Globus pallidus (tissue), 1 donor: ENCODE results near the gene COPZ1.

Experiments
- DNase-seq: peaks from one replicate; pipeline ENCODE4 v3.0.0-alpha.2; 2015; ENCODE audit warnings: low spot score

COPZ1 gene

DNA sequence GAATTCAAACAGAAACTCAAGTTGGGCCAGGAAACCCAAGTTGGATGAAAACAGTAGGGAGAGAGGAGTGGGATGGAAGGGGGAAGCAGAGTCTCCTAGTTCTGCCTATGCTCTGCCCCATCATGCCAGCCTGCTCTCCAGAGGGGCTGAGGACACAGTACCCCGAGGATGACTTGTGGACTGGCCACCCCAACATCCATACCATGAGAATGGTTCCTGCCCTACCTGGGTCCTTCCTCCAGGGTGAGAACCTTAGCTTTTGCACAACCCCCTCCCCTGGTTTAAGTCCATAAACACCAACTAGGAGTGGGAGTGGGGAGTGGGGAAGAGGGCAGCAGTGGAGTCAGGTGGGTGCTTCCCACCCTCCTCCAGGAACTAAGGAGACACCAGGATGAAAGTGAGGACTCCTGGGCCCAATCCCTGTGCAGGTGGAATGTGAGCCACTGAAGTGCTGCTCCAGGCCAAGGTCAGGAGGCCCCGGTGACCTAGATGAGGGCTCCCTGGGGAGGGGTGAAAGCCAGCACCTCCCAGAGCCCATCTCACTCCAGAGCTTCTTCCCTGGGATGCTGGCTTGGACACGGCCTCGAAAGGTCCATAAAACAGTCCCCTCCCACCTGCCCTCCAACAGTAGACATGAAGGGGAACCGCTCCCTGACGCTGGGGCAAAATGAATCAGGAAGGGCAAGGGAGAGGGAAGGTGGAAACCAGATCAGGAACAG lies 53.0 kb downstream of the COPZ1 start:
- DNase-seq = no peak

DNA sequence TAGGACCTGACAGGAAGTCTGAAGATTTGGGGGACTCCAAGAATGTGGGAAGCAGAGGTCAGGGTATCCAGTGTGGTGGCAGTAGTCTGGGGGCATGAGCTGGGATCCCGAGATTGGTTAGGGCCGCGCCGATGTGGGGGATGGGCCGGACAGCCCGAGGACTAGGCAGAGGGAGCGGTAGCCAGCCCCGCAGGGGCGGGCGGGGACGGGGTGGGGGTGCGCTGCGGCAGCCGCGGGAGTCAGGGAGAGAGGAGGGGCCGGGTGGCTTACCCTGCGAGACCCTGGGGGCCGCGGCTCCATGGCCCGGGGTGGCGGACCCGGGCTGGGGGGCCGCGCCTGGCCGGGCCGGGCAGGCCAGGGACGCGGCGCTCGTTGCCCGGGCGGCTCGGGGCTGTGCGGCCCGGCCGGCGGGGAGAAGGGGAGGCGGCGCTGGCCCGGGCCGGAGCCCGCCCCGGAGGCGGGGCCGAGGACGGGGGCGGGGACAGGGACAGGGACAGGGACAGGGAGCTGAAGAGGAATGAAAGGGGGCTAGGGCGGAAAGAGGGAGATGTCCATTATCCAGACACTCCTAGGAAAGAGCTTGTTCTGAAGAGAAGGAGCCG lies 54.0 kb downstream of the COPZ1 start:
- DNase-seq = no peak

DNA sequence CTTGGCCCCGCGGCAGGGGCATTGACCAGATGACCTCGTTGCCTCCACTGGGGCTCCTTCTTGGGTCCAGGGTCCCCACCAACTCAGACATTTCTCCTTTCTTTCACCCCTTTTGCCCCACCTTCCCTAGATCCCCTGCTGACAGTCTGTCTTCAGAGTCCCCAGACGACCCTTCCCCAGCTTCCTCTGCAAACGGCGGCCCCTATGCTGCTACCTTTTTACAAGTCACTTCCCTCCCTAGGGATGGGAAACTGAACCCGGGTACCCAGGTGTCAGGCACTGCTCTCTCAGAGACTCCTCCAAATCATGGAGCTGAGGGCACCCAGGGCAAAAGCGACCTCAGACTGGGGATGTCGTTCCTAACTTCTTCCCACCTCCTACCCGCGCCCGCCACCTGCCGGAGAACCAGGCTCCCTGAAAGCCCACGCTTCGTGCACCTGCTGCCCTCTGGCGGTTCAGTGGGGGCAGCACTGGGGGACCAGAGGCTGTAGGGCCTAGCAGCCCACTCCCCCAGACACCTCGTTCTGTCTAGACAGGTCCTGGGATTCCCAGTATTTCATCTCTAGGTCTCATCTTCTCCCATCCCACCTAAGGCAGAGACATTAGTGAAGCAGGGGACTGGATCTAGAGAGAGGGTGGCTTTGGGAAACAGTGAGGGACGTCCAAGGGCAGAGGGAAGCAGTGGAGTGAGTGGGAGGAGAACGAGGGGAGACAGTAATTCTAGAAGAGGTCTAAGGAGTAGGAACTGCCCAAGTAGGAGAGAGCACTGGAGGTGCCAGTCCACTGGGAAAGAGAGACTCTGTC lies 54.7 kb downstream of the COPZ1 start:
- peak; percentile 85 for DNase-seq

DNA sequence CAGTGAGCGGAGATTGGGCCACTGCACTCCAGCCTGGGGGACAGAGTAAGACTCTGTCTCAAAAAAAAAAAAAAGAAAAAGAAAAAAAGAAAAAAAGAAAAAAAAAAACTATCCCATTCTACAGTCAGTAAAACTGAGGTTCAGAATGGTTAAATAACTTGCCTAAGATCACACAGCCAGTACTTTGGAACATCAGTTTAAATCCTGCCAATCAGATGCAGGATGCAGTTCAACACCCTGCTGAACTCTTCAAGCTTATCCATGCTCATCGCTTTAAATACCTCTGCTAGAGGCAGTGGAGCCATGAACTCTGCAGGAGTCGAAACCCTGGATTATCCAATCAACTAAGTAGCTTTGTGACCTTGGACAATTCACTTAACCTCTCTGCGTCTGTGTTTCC lies 56.2 kb downstream of the COPZ1 start:
- DNase-seq = no peak

DNA sequence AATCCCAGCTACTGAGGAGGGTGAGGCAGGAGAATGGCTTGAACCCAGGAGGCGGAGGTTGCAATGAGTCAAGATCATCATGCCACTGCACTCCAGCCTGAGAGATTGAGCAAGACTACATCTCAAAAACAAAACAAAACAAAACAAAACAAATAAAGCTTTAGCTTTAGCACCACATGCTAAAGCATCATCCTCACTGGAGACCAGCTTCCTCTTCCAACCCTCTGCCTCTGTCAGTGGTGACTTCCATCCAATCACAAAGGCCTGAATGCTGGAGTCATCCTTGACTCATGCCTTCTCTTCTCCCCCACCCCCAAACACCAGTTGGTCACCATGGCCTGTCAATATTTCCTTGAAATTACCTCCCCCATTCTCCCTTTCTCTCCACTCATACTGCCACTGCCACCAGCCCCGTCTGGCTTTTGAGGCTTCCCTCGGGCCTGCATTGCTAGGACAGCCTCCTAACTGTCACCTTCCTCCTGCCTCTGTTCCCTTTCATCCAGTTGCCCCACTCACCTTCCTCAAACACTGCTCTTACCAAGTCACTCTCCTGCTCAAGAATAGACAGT lies 58.2 kb downstream of the COPZ1 start:
- no peak for DNase-seq

DNA sequence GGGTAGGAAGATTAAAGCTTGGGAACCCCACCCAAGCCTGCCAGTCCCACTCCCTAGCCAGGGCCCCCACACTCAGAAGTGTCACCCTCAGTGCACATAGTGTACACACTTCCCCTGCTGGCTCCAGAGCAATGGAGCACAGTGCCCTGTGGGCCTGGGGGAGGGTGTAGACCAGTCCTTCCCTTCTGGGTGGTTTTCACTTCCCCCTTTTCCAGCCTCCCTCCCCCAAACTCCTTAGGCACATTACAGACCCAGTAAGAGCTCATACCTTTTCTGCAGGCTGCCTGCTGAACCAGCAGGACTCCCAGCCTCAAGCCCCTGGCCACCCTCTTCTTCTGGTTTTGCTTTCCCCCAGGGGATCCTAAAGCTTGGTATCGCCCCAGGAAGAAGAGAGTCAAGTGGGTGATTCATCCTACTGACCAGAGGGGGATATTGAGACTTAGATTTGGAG lies 59.7 kb downstream of the COPZ1 start, which contains the start of gene ZNF385A:
ZNF385A (minus strand) TSS at position 143 of the 451 bp plus-strand sequence. CDS start 219 bp downstream, outside the sequence.
- DNase-seq = peak; percentile 63

DNA sequence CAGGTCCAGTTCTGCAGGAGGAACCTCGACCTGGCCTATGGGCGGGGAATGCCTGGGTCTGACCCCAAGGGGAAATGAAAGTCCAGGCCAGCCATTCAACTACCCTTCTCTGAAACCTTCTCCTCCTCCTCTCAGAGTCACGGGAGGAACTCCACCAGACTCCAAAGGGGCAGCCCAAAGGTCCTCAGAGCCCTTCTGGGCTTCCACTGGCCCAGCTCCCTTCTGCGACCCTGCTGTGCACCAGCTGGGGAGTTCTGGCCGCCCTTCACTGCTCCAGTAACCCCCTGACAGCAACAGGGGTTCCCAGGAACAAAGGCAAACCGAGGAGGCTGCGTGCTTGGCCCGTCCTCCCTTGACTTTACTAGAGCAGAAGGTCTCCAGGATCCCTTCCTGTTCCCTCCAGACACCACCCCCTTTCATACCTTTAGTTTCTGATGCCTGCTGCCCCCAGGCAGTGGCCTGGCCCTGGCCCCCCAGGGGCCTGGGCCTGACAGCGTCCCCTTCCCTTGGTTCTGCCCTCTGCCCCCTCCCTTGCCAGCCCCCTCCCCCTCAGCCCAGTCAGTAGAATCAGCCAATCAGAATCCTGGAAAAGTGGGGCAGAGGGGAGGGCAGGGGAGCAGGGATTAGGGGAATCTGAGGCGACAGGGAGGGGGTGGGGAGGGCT lies 60.5 kb downstream of the COPZ1 start:
- DNase-seq = no peak

DNA sequence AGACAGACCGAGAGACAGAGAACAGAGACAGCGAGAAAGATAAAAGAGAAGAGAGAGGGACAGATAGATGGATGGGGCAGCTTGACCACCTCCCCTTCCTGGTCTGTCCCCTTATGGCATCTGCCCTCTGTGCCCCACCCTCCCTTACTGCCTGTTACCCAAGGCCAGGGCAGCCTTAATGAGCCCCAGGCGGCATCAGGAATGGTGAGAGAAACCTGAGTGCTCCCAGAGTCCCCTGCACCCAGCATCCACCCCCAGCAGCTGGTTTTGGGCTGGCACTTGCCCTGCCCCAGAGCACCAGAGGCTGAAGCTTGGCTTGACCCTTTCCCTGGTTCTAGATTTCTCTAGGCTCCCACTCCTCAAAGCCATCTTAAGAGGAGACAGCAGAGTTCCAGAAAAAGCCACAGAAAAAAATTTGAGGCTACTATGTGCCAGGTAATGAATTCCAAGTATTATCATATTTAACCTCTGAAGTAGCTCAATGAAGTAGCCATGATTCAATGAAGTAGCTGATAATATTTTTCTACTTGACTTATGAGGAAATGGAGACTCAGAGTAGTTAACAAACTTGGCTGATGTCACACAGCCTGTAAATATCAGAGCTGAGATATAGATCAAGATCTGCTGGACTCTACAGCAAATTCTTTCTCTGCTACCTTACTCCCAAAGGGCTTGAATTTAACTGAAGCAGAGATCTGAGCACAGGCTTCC lies 61.6 kb downstream of the COPZ1 start:
- DNase-seq = no peak

DNA sequence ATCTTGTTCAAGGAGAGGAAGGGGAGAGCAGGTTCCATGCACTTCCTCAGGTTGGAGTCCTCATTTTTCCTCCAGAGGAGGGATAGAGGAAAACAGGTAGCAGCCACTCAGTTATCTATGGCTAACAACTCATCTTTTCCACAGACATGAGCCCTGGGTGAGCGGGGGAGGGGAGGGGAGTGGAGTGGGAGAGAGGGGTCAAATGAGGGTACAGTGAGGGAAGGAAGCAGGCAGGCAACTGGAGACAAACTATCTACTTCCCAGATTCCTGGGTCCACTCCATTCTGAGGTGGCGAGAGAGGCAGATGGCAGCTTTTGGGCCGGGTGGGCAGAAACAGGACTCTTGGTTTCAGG lies 62.2 kb downstream of the COPZ1 start:
- DNase-seq = no peak

DNA sequence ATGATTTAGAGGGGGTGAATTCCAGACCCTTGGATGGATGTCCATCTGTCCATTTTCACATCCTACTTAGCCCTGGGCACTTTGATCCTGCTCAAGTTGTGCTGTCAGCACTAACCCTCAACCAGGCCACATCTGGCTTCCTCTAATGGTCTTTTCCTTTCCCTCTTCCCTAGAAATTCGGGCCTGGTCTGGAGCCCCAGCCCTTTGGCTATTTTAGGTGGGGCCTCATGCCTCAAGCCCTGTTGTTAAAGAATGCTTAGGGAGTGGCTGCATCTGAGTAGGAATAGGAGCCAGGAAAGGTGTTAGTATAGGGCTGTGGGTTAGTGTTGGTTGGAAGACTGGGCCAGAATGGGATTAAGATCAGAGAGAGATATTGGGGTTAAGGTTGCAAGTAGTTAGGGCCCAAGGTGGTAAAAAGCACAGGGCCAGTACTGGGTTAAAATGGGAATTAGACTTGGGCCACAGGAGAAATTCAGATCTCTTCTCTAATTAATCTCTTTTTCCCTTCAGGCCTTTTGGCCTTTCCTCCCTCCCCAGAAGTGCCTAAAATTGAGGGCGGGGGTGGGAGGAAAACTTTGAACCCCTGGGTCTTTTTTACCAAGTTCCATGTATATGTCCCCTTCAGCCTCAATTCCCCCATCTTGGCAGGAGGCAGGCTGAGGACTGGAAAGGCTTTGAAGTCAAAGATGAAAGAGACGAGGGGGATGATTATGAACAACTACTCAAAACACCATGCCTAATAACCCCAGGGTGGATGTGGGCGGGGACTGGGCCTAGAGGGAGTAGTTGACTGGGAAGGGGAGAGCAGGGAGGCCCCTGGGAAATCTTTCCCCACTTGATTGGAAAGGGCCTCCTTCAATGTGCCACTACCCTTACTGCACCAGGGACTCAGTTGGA lies 63.6 kb downstream of the COPZ1 start:
- DNase-seq = no peak

DNA sequence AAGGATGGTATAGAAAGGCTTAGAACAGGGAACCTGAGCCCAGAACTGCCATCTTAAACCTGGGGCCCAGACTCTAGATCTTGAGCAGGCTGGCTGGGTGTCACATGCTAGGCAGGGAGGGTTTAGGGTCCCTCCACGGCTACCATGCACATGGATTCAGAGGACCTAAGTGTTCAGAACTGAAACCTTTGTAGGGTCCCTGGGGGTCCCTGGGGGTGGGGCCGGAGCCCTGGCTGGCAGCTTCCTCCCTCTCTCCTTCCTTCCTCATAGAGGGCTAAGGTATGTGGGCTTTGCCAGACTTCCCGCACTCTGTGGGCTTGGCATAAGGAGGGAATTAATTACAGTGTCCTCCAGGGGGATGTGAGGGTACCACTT lies 64.2 kb downstream of the COPZ1 start:
- no peak for DNase-seq

DNA sequence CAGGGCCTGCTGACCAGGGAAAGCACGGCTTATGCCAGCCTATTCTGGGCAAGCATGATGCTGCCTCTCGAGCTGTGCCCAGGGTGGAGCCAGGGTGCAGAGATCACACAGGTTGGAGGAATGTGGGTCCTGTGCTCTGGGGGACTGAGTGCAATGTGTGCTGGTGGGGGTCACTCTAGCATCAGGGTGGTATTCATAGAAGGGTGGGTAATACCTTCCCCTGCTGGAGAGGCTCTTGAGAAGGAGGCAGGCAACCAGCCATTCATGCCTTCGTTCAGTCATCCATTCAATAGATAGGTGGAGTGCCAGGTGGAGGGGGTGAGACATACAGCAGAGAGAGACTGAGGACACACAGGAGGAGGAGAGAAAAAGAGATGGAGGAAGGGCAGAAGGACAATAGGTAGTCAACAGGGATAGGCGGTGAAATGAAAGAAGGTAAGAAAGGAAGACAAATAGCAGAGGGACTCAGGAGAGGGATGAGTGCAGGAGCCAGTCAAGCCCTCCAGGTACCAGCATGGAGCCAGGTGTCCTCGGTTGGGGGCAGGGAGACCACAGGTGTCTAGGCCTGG lies 64.8 kb downstream of the COPZ1 start:
- DNase-seq = no peak

DNA sequence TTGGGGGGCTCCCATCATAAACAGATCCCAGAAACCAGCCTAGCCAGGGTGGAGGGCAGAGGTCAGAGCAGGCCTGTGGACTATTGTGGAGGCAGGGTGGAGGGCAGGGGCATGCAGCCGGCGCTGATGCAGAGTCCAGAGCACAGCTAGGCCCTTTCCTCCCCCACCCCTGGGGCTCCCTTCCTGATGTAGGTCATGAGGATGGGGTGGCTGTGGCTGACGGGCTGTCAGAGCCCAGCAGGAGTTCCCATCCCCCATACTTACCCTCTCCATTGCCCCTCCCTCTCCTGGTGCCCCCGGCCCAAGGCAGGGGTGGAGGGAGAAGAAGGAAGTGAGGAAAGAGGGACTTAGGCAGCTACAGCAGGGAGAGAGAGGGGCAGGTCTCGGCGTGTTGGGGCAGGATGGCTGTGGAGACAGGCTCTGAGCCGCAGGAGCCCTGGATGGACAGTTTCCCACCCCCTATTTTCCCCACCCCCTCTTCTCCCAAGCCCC lies 65.3 kb downstream of the COPZ1 start:
- DNase-seq = no peak

DNA sequence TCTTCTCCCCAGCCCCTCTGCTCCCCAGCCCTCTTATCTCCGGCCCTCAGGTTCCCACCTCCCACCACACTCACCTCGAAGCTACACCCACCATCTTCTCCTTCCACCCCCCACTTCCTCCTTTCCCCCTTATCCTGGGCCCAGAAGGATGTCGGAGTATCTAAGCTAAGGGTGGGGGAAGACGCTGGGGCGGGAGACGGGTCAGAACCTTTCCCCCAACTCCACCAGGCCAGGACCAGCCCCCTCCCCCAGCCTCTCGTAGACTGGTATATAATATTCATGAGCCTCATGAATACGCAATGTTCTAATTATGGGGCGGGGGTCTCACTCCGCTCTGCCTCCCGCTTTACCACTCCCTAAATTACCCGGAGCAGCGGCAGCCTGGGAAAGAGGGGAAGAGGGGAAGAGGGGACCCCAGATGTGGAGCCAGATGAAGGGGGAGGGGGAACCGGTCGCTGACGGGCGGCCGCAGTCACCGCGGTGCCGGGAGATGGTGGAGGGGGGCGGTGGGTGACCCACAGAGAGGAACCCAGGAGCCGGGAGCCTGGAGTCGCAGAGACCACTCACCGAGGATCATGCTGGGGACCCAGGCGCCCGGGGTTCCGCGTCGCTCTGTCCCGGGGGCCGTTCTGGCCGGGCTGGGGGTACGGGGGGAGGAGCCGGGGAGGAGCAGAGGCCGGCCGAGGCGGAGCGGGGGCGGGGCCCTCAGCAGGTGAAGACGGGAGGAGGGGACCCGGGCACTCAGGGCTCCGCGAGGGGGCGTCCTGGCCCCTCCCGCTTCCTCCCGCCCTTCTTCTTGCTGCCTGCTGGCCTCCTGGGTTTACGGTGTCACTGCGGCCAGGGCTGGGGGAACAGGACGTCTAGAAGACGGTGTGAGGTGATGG lies 66.0 kb downstream of the COPZ1 start:
- no peak for DNase-seq

DNA sequence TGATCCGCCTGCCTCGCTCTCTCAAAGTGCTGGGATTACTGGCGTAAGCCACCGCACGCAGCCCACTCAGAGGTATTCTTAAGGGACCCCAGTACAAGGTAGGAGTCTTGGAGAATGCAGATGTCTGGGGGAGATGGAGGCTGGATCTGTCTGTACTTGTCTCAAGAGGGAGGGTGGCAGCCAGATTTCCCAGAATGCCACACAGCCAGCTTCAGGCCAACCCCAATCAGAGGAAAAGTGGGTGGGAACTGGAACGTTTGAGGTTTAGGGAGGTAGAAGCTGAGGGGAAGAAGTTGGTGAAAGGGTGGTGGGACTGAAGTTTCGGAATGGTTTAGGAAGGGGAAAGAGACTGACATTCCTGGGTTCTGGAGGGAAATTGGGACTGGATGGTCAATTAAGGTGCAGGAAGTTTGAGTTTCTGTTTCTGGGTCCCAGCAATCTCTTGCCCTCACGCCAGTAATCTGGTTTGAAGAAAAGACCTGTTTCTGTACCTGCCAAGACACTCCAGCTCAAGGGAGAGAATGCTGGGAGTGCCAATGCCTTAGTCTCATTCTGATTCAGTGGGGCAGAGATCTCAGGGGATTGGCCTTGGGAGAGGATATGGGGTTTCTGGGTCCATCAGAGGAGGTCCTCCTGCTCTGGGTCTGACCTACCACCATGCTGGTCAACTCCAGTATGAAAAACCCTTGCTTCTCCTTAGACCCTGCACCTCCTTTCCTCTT lies 67.7 kb downstream of the COPZ1 start:
- no peak for DNase-seq

DNA sequence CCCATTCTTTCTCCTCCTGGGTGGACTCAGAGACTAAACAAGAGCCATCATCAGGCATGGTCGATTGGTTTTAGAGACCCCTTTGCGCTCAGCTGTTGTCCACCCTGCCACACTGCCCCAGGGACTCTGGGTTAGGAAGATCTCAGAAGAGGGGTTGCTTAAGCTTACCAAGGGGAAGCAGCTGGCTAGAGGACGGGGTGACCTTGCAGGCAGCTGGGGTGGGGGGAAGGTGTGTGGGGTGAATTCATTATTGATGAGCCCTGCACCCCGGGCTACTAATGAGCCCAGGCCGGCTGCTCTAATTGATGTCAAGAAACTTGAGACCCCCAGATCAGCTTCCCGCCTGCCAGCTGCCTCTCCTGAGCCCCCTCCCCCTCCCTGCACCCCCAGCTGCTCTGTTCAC lies 68.3 kb downstream of the COPZ1 start:
- DNase-seq = no peak

DNA sequence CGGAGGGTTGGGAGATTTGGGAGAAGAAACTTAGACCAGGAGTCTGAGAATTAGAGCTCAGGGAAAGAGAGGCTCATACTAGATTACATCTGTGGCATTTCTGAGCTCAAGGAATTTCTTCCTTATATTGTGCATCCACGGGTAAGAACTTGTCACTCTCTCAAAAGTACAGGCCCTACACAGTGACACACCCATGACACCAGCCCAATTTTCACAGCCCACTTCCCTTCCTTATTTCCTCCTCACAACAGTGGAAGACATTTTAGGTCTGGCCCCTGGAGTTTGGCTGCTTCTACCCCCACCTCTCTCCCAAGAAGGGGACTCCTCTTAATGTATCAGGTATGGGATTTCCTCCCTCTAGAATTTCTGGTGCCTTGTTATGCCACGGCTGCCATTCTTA lies 68.8 kb downstream of the COPZ1 start:
- DNase-seq = no peak

DNA sequence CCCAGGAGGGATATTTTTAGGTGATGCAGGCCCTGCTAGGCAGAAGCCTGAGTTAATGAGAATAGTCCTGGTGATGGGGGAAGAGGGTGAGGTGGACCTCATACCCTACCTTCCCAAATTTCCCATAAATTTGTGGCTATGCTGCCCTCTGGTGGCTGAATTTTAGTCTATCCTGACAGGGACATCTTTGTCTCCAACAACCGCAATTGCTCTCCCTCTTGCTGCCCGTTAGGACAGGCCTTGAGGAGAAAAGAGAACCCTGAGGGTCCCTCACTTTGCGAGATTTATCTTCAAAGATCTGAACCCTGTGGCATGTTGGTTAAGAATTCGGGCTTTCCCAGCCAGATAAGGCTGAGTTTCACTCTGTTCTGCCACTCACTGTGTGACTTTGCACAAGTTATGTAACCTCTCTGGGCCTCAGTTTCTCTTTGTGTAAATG lies 69.4 kb downstream of the COPZ1 start:
- no peak for DNase-seq
